Right ventricle myocardium superior (tissue), 1 donor: ENCODE results near the gene UBE2J1. TPM values are rescaled to one million over a fixed set of nuclear protein-coding genes. Genes with fewer than 3 reads are reported as not detected.
"Not testable (repeated sequence)": the region's sequence is repeated elsewhere in the genome, so short reads cannot be mapped to it uniquely, and the experiment has no call there.

Source experiments
- ATAC-seq: fragments of 200-7000 bp; cut with Tn5 transposase; one replicate; pipeline ENCODE4 v1.9.1; 2020; ENCODE audit warnings: mild to moderate bottlenecking; ENCODE audit not compliant: poor library complexity
- DNase-seq: peaks from one replicate; pipeline ENCODE4 v3.0.0-alpha.2; 2020
- intact Hi-C: fragments of 100-400 bp; cut with DNase I; formaldehyde crosslinking; loops from one replicate; pipeline ENCODE4 v1.11.2; 2022
- long read RNA-seq: library from polyadenylated mRNA; unstranded; transcript quantifications from one replicate; pipeline ENCODE4 v2.0.0, GENCODE V29; 2021
- total RNA-seq: library from RNA; stranded (reverse); fragmentation: NEBNext Ultra II Directional; extraction: Animal tissue kit (Norgen Biotek cat#: 25700); gene quantifications from one replicate; pipeline ENCODE4 v1.2.1, GENCODE V29; 2021
- donor health status: DM: no; HTN: yes; CAD: no; lungs with severe emphysema.

UBE2J1 gene, protein sequence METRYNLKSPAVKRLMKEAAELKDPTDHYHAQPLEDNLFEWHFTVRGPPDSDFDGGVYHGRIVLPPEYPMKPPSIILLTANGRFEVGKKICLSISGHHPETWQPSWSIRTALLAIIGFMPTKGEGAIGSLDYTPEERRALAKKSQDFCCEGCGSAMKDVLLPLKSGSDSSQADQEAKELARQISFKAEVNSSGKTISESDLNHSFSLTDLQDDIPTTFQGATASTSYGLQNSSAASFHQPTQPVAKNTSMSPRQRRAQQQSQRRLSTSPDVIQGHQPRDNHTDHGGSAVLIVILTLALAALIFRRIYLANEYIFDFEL
- 11.9 TPM for total RNA-seq
- long read RNA-seq, full-length matches to known transcripts: 43 of 49 reads
- long read RNA-seq, partial matches to known transcripts: 0 of 49 reads
- long read RNA-seq, other reads (novel, unspliced or antisense): 6 of 49 reads

- peak; percentile 98 for ATAC-seq
- peak; percentile 97 for DNase-seq
- intact Hi-C loops: no loop called here
Measured at GRCh38 chr6:89352278-89353117, at the start of gene UBE2J1. Gene UBE2J1 (minus strand): TSS chr6:89352722. CDS start chr6:89352569, 153 bp downstream.

DNA sequence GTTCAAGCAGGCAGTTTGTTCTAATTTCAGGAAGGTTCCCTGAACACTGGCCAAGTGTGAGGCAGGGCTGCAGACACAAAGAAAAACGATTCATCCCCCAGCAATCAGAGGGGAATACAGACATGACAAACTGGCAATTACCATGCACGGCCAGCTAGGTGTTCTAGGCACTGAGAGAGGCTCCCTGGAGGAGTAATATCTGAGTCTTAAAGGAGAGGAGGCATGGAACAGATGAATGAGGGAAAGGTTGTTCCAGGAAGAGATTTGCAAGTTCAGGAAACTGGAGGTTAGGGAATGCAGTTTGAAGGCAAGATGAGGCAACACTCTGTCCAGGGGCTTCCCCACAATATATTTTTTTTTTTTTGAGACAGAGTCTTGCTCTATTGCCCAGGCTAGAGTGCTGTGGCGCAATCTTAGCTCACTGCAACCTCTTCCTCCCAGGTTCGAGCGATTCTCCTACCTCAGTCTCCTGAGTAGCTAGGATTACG, 48.4 kb upstream of the UBE2J1 start:
- DNase-seq: no peak
- no peak for ATAC-seq

DNA sequence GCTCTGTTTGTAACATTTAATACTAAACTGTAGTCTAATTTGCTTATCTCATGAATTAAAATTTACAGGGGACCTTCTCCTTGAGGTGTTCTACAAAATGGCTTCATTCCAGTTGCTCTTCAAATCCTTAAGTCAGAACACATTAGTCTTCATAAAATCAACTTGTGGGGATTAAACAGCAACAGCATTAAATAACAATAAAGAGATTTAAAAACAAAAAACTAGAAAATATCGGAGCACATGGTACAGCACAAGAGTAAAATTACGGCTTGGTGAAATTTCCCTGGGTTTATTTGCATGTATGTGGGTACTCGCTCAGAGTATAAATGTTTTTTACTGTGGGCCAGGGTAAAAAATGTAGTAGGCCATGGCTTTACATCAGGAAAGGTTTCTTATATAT, 47.5 kb upstream of the UBE2J1 start:
- intact Hi-C loops: no loop called here
- ATAC-seq (no peak), DNase-seq (no peak)

More for the DNA sequence above, 48.4 kb upstream of the UBE2J1 start:
- intact Hi-C loops: no loop called here

DNA sequence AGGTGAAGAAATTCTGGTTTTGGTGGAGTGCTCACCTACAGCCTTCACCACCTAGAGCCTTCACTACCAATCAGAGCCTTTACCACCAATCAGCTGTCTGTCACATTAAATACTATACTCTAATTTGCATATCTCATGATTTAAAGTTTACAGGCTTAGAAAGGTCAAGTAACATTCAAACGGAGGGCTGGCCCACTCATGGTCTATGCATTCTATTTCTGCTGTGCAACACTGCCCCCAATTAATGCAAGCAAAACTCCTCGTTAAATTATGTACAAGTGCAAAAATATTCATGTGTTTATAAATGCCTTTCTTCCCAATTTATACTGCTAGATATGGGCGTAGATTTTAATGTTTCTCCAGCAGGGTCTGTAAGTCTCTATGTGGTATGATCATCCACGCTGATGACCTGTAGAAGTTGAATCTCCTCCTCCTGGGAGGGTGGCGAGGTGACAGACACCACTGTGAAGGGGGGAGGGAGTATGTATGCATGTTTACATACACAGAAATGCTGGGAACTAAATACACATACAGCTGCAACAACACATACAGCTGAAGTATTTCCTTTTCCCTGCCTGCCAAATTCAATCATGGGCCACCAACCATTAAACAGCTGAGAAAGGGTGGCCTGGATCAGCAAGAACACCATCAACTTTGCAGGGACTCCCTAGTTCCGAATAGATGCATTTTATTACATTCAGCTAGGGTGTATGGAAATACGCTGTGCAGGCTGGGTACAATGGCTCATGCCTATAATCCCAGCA, 46.4 kb upstream of the UBE2J1 start:
- no peak for ATAC-seq
- intact Hi-C loops: no loop called here
- DNase-seq: no peak

DNA sequence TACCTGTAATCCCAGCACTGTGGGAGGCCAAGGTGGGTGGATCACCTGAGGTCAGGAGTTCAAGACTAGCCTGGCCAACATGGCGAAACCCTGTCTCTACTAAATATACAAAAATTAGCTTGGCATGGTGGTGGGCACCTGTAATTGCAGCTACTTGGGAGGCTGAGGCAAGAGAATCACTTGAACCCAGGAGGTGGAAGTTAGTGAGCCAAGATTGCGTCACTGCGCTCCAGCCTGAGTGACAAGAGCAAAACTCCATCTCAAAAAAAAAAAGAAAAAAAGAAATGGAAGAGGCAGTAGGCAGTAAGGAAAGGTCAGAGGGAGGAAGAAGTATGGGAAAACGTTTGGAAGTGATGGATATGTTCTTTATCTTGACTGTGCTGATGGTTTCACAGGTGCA, 45.4 kb upstream of the UBE2J1 start:
- DNase-seq, ATAC-seq, intact Hi-C loops: not testable (repeated sequence)

GRCh38 chr6:89393659-89394058, 41.1 kb upstream of the UBE2J1 start:
- ATAC-seq: no peak
- intact Hi-C loops: no loop called here

DNA sequence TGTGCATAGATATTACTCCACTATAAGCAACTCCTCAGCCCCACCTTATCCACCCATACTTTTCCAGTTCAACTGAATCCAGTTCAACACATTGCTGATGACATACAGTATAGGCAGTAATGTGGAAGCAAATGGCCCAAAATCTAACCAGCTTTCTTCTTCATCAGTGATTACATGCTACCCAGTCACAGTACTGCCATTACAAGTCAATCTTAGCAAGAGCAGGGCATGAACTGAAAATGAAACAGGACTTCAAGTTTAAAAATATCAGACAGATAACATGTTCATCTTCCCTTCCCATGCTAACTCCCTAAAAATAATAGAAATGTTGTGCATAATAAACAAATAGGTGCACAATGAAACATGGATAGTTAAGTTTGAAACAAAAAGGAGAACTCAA, 40.3 kb upstream of the UBE2J1 start:
- intact Hi-C loops: no loop called here
- DNase-seq (no peak), ATAC-seq (no peak)

More at GRCh38 chr6:89393659-89394058, 41.1 kb upstream of the UBE2J1 start:
- DNase-seq: no peak

- ATAC-seq (no peak), DNase-seq (no peak)
- intact Hi-C loops: no loop called here
Measured at GRCh38 chr6:89388846-89389245, 36.3 kb upstream of the UBE2J1 start.

DNA sequence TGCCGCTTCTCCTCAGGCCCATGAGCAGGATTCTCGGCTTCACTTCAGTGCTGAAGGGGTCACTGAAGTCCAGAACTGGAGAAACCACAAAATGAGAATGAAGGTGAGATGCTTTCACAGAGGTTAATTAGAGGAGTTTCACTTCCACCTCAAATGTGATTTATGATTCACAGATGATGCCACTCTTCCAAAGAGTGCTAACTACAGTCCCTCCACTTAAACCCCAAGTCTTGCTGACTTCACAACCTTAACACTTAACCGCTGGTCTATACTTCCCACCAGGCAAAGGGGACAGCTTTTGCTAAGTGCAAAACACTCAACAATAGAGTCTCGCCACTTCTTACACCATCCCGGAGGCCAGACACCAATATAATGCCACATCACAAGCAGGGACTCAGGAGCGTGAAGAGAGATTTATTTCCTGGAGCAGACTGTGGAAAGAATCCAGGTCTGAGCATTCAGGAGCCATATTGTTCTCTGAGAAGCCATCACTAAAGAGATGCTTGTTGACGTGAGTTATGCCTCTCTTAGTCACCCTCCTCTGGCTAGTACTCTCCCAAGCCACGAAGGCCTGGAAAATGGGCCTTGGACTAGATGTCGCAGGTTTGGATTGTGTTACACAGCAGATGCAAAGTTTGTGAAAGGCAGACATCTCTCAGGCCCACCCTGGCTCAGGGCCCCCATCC, 35.1 kb upstream of the UBE2J1 start:
- DNase-seq: no peak
- ATAC-seq: no peak
- intact Hi-C loops: no loop called here

- intact Hi-C loops: no loop called here
- no peak for ATAC-seq
- DNase-seq: no peak
Measured at GRCh38 chr6:89386917-89387491, 34.5 kb upstream of the UBE2J1 start.

DNA sequence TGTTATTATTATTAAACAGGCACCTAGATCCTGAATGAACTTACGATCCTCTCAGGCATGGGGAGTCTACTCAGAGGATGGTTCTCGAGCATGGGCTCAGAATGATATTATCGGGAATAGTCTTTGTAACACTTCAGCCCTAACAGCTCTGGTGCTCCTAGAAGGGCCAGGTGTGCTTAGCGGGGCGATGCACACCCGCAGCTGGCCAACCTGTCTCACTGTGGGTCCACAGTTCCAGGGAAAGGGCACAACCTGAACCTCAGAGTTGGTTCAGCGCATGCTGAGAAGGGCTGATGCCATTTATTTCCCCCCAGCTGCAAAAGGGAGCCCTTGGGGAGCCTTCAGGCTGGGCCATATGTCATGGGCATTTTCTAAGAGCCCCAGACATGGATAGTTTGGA, 33.3 kb upstream of the UBE2J1 start:
- intact Hi-C loops: no loop called here
- ATAC-seq: no peak
- DNase-seq: no peak

DNA sequence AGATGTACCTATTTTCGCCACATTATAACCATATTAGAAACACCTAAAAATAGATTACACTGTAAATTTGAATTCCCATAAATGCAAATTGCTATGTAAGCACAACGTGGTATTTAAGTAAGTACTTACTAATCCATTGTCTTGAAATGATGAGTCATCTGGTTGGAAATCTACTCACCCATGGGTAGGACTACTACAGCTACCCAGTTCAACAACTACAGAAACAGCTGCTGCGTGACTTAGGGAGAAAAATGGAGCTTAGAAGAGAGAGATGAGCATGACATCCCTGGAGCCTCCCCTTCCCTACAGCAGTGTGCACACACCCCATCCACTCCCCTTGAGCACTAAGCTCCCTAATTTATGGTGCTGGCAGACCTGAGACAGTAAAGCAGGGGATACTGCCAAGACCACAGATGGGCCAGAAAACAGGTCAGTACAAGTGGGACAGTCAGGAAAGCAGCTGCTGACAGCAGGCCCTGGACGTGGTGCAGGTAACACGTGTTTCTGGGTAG, 32.7 kb upstream of the UBE2J1 start:
- DNase-seq (no peak), ATAC-seq (peak; percentile 61)
- intact Hi-C loops: no loop called here

DNA sequence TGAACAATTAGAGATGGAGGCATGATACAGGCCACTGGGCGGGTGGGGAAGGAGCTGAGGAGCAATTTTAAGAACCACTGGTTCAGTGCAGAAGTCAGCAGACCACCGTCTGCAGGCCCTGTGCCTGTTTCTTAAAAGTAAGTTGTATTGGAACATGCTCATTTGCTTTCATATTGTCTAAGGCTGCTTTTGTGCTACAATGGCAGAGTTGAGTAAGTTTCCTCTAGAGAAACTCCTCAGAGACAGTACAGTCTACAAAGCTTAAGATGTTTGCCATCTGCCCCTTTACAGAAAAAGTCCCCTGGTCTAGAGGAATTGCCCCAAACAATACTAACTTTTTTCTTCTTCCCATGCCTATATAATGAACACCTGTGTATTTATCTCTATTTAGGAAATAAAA, 28.5 kb upstream of the UBE2J1 start:
- ATAC-seq (no peak), DNase-seq (no peak)
- intact Hi-C loops: no loop called here

DNA sequence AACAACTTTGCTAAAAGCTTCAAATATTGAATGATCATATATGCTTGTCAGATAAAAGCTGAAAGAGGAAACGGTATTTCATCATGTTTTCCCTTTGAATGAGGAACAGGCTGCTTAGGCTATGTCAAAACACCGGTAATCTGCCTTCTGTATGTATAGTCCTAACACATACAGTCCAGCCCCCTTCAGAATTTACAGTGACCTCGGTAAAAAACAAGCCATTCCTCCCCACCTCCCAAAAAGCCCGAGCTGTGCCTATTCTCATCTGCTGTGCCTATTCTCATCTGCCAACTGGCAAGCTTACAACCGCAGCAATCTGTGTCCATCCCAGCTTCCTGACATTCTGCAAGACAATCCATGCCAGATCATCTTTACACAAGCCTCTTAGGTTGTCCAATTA, 26.8 kb upstream of the UBE2J1 start:
- DNase-seq (no peak), ATAC-seq (peak; percentile 77)
- intact Hi-C loops: no loop called here

- intact Hi-C loops: no loop called here
Measured at GRCh38 chr6:89378628-89379027, 26.1 kb upstream of the UBE2J1 start.

GRCh38 chr6:89375427-89376267, 23.1 kb upstream of the UBE2J1 start:
- intact Hi-C loops: no loop called here
- ATAC-seq: peak; percentile 49
- DNase-seq: peak; percentile 53

More at GRCh38 chr6:89378628-89379027, 26.1 kb upstream of the UBE2J1 start:
- DNase-seq: no peak
- ATAC-seq: peak; percentile 55

- DNase-seq (no peak), ATAC-seq (no peak)
- intact Hi-C loops: loop anchor here (5.0 kb wide), 1 partner anchor 40 kb away; the partner anchor contains the start of gene RRAGD
Measured at GRCh38 chr6:89372506-89372901, 20.0 kb upstream of the UBE2J1 start.
